Stimulated activated CD4-positive, alpha-beta T cell treated with anti-CD3 and anti-CD28 coated beads, TNF-alpha, amount 100 ng/mL, for 4 hours (primary cell): ENCODE results near the gene TGFBR3.

ENCODE experiments used
- DNase-seq, 3 experiments: peaks; one replicate each; pipeline ENCODE4 v3.0.0-alpha.2; 2020; ENCODE audit warnings: low read depth in 3 of 3

Gene TGFBR3

DNA sequence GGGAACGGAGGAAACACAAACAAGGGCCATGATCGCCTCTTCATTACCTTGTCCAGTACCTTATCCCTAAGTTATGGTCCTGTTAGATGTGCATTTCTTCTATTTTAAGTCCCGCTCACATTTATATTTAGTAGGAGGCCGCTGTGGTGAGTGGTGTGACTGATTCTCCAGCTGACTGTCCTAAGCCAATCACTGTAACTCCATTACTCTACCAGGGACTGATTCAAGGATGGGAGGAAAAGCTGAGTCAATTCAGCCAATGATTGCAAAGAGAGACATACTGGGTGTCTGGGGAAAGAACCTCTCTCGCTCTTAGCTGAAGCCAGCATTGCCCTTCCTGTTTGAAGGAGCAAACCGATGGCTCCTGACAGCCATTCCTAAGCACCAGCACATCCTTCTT lies 59.7 kb downstream of the TGFBR3 start:
- DNase-seq, result no peak

GRCh38 chr1:91821126-91821868 lies 64.7 kb downstream of the TGFBR3 start:
- no peak for DNase-seq

- no peak for DNase-seq
Measured at GRCh38 chr1:91819038-91819788, 66.7 kb downstream of the TGFBR3 start.

DNA sequence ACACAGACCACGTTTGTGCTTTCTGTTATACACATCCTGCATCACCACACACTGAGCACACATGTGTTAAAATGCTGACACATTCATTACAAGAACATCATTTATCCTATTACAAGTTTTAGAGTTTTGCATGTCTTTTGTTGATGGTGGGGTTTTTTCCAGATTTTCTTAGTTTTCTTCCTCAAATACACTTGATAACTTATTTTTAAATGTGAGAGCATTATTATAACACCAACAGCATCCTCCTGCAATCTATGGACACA lies 67.3 kb downstream of the TGFBR3 start:
- DNase-seq, result no peak

DNA sequence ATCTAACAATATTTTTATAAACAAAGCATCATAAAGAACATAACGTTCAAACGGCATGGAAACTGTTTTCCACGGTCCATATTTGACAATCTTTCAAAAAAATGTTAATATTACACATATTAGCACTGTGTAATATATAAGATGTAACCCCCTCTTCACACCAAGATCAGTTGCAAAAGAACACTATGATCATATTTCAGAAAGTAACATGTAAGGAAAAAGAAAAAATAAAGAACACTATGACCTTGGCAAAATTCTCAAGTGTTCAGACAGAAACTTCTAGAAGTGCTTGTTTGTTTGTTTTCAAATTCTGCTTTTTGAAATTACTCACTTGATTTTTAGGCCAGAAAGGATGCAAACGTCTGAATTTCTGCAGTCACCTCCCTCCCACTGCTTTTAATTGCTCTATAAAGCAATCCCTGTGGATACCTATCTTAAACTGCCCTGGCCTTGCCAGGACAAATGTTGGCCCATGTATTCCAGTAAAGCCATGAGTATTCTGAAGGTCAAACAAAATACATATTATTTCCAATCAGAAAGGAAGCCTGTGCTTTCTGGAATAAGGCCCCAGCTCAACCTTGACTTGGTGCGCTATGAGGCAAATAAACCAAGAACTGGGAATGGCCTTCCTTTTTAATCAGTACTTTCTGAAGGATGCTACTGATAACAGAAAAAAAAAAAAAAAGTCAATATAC lies 68.6 kb downstream of the TGFBR3 start:
- no peak for DNase-seq

- no peak for DNase-seq
Measured at GRCh38 chr1:91816031-91816430, 69.9 kb downstream of the TGFBR3 start.

- DNase-seq, result no peak
Measured at GRCh38 chr1:91814448-91814847, 71.5 kb downstream of the TGFBR3 start.

- DNase-seq, result no peak
Measured at GRCh38 chr1:91813813-91814212, 72.1 kb downstream of the TGFBR3 start.

DNA sequence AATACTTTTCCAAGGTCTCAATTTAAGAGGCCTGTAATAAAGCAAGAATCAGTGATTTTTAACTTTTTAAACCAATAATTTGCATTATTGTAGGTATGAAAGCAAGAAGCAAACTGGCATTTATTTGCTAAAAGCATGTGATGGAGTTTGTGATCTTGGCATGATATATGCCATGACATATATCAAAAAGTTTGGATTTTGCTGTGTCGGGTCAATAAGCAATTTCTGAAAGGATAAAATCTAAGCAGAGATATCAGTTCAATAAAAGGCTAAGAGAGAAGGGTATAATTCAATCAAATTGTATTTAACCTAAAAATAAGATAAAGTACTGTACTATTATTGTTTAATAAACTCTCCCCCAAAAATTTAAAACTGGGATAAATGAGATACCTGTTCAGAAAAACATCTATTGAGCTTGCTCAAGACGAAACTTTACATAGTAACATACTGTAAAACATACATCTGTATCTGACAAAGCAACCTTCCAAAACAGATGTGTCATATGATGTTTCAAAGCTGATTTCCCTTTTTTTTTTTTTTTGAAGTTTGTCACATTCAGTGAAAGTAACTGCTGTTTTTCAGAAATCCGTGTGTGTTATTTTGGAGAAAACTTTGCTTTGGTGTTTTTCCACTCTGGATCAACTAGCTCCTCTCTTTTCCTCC lies 74.5 kb downstream of the TGFBR3 start:
- DNase-seq, result no peak

DNA sequence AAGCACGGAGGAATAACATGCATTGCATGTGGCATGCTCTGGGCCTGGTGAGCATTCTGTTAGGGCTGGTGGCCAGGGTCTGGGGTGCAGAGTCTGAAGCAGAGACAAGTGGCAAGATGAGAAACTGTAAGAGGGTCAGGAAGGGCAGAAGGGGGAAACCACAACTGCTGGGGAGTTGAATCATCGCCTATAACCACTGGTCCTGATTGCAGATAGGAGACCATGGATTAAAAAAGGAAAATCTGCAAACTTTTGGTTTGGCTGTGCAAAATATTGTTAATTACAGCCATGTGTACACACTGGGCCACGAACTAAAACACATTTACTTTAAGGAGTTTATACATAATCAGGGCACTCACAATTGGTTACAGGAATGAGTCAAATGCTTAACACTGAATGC lies 76.6 kb downstream of the TGFBR3 start:
- DNase-seq, result no peak

- no peak for DNase-seq
Measured at GRCh38 chr1:91807921-91808620, 77.9 kb downstream of the TGFBR3 start.

DNA sequence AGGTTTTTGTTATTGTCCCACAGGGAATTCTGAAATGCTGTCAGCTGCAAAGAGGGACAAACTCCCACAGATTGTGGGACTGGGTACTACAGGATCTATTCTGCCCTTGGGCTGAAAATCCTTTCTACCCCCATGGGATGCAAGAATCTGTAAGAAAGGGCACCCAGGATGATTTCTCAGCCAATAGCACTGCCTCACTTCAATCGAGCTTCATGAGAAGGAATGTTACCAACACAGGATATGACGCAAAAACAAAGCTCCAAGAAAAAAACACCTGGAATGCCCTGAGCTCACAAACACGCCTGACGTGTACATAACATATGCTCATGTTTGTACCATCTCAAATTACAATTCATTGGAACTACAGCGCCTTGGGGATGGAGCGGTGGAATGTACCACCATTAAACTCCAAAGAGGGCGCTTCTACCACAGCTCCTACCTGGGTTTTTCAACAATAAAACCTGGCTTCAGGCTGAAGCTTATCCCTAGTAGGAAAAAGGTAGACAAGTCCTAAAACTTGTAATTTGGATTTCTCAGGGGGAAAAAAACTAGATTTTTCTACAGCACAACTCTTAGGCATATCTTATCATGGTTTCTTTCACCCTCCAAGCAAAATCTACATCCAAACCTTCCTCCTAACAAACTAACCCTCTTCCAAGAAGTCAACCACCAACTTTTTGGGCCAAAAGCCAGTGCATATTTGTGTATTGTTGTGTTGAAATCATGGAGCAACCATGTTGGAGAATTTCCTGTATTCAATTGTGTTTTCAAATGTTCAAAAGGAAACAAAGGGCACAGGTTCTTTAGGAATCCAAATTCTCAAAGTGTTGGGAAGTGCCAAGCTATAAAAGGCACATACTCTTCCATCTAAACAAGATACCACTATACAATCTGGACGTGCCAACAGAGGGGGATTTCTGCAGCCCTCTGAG lies 78.9 kb downstream of the TGFBR3 start:
- DNase-seq, result no peak

- DNase-seq, result no peak
Measured at GRCh38 chr1:91806181-91806768, 79.7 kb downstream of the TGFBR3 start.

DNA sequence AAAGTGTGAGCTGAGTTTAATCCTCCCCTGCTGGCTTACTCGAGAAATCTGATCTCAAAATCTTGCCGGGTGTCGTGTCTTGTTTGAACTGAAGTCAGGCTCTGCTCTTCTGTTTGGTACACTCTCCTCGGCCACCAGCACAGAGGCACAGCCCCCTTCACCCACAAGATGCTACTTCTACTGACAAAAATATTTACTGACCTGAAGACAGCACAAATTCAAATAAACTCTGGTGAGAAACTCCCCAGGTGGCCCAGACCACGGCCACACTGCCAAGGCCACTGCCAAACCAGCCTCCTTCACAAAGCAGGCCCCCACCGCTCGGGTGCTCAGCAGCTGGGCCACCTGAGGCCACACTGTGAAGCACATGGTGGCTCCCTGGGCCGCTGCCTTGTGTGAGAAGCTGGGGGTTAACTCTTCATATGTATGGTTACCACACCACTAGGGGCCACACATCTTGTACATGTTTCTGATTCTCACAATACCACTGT lies 80.6 kb downstream of the TGFBR3 start:
- DNase-seq, result no peak

GRCh38 chr1:91804546-91805023 lies 81.4 kb downstream of the TGFBR3 start:
- peak; percentile 18 to 49 (median 41) for DNase-seq

DNA sequence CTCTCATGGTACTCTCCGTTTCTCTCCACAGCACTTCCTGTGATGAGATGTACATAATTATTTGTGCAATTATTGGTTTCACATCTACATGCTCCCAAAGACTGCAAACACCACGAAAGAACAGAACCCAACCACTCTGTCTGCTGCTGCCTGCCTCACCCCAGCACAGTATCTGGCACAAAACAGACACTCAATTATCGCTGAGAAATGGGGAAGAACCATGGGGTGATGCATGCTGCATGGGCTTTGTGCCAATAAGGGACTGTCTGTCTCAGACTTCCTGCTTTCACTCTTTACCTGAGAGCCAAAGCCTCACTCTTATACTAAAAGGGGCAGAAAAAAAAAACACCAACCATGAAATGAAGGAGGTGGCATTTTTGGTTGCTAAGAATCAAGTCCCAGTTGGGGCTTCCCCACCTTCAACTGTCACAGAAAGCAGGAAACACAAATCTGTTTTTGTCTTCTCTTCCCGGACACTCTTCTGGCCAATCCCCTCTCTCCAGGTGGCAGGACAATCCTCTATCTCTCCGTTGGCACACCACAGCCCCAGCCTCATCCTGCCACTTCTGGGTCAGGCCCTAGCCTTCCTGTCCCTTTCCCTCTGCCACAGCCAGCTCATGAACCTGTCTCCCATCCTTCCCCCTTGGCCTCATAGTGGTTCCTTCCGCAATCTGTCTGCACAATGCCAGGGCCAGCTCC lies 82.0 kb downstream of the TGFBR3 start:
- DNase-seq, result peak; percentile 25 to 55 (median 40)

DNA sequence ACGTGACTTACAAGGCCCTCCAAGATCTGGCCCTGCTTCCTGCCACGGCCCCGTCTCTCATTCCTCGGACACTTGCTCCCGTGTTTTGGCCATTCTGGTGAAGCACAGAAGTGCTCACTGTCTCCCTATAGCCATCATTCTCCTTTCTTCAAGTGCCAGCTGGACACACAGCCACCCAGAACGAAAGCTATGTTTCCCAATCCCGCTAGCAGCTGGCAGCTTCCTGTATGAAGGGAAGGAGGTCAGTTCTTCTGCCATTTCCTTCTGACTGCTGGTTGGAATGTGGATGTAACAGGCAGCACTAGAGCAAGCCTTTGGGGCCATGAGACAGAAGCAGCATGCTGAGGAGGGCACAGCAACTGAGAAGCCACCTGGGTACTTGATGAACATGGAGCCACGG lies 82.8 kb downstream of the TGFBR3 start:
- DNase-seq, result no peak

DNA sequence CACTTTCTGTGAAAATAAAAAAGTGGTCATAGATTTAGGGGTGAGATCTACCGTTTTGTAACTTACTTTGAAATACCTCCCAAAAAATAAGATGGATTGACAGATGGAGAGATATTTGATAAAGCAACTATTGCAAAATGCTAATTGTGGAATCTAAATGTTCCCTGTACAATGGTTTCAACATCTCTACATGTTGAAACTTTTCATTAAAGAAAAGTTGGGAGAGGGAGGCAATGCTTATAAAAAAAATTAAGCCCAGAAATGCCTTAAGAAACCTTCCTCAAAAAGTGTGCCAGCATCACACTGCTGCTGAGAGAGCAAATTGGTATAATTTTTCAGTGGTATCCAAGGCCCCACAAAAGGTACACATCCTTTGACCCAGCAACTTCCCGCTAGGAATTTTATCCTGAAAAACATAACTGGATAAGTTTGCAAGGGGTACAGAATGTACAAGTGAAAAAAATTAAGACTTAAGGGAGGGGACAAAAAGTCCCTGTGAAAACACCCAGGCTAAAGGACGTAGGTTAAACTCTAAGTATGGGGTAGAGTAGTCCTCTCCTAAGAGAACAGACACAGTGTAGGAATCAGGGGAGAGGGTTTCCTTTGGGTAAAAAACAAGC lies 84.3 kb downstream of the TGFBR3 start:
- DNase-seq, result no peak

GRCh38 chr1:91799863-91800262 lies 86.1 kb downstream of the TGFBR3 start:
- DNase-seq, result no peak
